ENCODE results near the gene OR10H5.

The OR10H5 gene

DNA sequence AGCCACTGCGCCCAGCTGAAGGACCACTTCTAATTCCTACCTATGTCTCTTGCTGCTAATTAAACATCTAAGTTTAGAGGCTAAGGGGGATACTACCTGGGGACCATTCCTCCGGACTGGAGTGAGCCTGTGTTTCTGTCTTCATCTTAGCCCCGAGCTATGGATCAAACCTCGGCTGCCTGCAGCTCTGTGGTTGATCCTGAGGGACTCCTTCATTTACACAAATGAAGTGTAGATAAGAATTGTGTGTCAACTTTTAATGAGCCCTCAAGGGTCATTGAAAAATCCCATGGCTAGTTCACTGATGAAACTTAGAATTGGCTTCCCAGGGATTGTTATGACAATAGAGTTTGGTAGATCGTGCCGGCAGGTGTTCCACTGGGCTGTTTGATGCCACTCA is 59.5 kb downstream of the OR10H5 start:
- no peak for DNase-seq (ENCODE audit: low read depth)

DNA sequence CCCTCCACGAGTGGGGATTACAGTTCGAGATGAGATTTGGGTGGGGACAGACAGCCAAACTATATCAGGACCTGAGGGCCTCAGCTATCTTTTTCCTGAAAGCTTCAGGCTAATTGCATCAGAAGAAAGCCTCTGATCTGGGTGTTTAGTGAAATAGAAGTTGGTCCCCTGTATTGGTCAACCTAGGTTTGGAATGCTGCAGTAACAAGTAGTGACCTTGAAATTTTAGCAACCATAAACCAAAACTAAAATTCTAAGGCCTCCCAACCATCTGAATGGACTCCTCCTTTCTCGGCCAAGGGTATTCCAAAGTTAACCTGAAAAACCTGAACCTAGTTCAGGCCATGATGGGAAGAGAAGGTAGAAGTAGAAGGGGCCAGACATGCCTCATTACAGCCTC is 62.9 kb downstream of the OR10H5 start:
- DNase-seq (ENCODE audit: low read depth), result no peak
